Limb (tissue), 2 donors: ENCODE data around the gene SELENOP.
A peak's percentile ranks its signal among the peaks of the same experiment; 100 is the strongest.
"Not testable (repeated sequence)": the region's sequence is repeated elsewhere in the genome, so short reads cannot be mapped to it uniquely, and the experiment has no call there.

Source experiments
- DNase-seq, 2 donors: peaks; one replicate each; pipeline ENCODE4 v3.0.0-alpha.2; 2016; ENCODE audit errors: extremely low spot score in 2 of 2

The SELENOP gene

DNA sequence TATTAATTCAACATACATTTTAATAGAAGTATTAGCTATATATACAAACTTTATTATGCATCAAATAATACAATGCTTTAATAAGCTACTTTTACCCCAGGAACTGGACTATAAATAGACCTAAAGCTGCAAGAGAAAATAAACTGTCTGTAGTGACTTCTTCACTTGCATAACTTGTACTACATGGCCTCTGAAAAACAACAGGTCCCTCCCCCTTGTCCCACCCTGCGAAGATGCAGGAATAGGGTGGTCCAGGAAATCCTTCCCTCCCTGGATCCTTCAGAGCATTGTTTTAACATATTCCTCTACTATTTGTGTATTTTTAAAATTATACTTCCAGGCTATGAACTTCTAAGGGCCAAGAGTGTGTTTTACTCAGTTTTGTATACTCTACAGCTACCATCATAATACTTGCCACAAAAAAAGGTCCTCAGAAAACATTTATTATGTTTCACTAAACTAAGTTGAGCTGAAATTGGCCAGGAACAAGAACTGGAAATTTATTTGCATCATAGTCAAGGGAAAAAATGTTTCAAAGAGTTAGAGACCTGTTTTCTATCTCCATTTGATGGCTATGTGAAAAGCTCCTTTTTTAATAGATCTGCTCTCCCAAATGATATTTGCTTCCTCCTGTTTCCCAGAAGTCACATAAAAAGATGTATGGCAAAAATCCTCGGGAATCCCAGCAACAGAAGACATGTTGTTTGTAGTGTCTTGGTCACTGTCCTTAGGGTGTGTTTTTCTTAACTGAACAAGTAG lies 15.2 kb upstream of the SELENOP start:
- no peak for DNase-seq

DNA sequence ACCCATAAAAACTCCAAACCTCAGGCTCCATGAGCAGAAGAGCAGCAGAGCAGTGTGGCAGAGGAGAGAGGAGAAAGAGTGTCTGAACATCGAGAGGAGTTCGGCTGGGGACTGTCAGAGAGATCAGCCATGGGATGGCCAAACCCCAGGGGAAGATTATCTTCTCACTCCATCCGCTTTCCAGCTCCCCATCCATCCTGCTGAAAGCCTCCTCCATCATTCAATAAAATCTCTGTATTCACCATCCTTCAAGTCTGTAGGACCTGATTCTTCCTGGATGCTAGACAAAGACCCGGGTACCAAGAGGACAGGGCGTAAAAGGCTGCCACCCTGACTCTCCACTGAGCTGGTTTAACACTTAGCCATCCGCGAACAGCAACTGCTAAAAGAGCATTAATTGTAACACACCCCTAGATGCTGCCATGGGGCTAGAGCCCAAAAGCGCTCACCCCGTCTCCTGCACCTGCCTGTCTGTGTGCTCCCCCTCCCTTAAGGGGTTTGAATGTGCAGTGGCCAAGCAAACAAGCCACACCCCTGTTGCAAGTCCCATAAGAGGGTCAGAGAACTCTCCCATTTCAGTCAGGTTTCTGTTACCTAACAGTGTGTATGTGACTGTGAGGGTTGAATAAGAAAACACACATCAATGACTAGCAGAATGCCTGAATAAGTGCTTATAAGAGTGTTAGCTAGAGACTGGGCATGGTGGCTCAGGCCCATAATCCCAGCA lies 13.9 kb upstream of the SELENOP start:
- DNase-seq, result no peak

DNA sequence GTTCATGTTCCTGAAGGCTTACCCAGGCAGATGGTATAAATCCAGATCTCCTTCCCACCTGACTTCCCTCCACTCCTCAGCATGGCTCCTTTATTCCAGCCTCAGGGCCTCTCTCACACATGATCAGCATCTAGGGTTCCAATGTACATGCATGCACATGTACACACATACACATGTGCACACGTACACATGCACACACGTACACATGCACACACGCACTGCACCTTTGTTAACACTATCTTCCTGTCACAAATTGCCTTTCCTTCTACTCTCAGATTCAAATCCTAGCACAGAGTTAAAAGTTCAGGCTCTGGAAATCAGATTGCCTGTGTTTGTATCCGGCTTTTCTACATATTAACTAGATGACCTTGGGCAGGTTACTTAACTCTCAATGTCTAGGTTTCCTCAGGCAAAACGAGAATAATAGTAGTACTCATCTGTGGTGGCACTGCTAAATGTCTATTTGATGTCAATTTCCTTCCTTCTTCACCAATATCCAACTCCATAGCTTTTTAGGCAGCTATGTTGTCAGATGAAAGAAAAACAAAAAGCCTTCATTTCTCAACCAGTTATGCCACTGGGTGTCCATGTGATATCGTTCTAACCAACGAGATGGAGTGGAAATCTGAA lies 12.8 kb upstream of the SELENOP start:
- no peak for DNase-seq

DNA sequence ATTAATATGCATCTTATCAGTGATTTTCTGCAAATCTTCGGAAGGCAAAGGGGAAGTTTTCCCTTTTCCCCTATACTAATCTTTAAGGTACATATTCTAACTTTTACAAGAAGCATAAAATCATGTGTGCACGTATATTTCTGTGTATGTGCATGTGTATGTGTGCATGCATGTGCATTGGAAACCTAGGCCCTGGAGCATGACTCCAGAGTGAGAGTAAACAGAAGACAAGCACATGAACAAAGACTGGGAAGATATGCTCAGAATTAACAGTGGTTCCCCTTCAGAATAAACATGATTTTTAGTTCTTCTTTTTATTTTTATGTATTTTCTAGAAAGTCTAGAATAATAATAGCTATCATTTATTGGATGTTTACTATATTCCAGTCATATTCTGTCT lies 10.9 kb upstream of the SELENOP start:
- DNase-seq, result no peak

GRCh38 chr5:42819745-42820144 lies 8.1 kb upstream of the SELENOP start:
- no peak for DNase-seq

DNA sequence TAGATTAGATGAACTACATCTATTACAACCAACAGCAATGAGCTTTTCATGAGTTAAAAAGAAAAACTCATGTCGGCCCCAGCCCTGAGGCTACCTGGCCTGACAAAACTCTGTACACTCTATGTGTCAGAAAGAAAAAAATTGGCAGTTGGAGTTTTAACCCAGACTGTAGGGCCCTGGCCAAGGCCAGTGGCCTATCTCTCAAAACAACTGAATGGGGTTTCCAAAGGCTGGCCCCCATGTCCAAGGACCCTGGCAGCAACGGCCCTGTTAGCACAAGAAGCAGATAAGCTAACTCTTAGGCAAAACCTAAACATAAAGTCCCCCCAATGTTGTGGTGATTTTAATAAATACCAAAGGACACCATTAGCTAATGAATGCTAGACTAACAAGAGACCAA lies 4.9 kb upstream of the SELENOP start:
- not testable (repeated sequence) for DNase-seq

GRCh38 chr5:42813533-42813932 lies 1.8 kb upstream of the SELENOP start:
- peak in 1 of 2 donors; percentile 40 for DNase-seq

DNA sequence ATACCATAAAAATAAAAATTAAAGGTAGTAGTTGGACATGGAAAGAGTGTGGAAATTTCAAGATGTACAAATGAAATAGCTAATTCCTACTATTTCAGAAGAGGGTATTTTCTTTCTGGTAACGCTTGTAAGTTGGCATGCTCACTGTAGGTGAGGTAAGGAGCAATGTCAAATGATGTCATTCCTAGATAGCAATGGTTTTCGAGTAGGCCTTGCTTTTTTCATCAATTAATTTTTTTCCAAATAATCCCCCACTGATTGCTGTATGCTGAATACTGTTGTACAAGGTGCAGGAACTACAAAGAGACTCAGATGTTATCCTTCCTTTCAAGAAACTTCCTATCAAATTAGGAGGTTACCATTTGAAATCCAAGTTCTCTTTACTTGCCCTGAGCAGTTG lies 928 bp upstream of the SELENOP start:
- DNase-seq, result no peak

DNA sequence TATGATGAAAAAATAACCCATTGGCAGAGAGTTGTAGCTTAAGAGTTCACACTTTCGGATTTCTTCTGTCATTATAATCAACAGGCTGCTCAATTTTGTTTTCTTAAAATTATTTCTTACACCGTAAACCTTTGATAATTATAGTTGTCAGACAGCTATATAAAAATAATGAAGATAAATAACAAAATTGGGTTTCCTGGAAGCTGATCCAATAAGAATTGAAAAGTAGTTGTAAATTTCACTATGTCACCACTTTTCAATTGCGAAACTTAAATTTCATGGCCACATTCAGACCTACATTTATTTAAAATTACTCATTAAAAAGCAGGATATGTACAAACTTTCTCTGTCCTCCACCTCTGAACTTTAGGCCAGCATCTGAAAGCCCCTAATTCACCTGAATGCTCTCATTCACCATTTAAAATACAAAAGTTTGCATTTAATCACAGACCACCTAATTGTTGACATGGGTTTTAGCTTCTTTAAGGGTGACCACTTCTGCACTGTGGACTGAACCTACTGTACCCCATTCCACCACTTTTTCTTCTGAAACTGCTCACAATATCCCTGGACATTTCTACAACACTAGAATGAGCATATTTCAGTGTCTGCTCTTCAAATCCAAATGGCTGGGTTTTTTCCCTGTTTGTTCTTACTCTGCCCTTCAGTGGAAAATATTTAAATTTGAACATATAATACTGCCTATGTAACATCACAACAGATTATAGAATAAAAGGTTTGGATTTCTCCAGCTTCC lies 680 bp downstream of the SELENOP start:
- DNase-seq, result no peak

DNA sequence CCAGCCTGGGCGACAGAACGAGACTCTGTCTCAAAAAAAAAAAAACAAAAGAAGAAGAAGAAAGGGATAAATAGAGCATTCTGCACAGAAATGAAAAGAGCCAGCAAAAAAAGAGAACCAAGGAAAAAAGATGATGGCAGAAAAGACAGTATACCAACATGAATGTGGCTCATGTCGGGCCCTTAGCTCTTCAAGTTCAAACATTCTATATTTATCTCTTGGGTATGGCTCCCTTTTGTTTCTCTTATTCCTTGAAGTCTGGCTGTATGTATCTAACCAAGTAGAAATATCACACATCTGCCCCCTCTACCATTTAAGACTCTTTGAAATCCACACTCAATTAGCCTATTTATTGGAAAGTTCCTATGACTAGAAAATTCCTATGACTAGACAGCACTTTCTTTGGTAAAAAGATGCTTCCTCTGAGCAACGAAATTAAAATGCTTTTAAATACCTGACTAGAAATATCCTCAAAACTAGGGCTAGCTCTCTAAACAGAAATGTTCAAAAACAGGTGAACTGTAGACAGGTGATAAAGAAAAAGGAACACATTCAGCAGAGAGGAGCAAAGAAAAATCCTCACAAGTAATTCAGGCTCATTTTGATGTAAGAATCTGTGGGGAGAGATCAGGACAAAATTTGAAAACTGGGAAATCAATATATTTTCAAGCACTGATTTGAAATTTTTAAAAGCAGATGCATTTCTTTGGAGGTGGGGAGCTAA lies 2.6 kb downstream of the SELENOP start:
- DNase-seq, result no peak

- no peak for DNase-seq
Measured at GRCh38 chr5:42807722-42808447, 3.8 kb downstream of the SELENOP start.

GRCh38 chr5:42806701-42807262 lies 4.9 kb downstream of the SELENOP start:
- DNase-seq, result no peak

DNA sequence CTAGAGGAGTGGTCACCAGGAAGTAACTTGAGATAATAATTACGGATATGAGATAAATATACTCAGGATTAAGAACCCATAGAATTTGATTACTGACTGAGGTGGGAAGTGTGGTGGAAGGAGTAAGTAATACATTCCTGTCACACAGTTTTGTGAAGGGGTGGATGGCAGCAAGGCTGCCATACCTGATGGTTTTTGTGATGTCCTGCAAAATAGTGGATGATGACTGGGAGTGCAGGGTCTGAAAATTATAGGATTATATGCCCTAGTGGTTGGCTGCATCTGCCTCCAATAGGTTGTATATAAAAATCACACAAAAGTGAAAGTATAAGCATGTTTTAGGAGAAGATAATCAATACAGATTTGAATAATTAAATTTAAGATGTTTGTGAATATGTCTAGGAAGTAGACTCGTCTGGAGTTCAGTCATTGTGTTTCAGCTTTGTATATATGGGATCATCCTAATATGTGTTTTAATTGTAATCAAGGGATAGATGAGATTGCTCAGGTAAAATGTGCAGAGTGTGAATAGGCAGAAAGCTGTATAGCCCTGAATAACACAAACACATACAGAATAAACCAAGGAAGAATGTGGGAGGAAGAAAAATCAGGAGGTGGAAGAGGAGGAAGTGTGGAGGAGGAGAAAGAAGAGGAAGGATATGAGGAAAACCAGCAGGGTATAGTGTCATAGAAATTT lies 5.5 kb downstream of the SELENOP start:
- DNase-seq, result no peak

GRCh38 chr5:42804717-42805339 lies 6.9 kb downstream of the SELENOP start:
- no peak for DNase-seq

DNA sequence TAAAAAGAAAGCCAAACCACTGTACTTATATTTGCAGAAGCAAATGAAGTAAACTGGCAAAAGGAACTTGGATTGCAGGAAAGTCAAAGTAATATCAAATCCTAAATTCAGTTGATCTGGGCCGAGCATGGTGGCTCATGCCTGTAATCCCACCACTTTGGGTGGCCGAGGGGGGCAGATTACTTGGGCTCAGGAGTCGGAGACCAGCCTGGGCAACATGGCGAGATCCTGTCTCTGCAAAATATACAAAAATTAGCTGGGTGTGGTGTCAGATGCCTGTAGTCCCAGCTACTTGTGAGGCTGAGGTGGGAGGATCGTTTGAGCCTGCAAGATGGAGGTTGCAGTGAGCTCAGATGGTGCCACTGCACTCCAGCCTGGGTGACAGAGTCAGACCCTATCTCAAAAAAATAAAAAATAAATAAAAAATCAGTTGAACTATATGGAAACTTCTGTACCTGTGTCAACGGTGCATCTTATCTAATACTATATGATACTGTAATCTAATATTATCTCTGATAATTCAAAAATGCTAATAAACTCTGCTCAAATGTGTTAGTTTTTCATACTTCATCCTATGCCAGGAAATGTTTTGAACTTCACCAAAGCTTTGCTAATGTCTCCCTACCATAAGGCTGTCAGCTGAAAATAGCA lies 10.1 kb downstream of the SELENOP start:
- DNase-seq, result no peak

DNA sequence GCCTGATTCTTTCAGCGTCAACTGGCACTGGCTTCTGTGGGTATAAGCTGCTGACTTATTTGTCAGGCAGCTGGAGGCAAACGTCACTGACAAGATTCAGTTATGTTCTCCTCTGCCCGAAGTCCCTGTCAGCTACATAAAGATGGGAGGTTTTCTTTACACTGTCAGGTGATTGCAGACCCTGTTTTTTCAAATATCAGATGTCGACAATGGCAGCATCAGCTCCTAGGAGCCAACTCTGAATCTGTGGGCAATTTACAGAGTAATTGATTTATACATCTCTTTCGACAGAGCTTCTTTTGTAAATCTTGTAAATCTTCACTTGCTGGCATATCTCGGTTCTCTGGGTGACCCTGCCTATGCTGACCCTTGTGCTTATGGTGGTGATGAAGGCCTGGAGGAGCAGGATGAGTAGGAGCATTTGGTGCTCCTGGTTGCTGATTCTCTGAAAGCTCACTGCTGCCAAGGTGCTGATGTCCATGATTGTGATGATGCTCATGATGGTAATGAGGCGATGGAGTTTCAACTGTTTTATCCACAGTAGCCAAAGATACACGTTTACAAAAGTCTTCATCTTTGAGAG lies 10.9 kb downstream of the SELENOP start:
- DNase-seq, result no peak

DNA sequence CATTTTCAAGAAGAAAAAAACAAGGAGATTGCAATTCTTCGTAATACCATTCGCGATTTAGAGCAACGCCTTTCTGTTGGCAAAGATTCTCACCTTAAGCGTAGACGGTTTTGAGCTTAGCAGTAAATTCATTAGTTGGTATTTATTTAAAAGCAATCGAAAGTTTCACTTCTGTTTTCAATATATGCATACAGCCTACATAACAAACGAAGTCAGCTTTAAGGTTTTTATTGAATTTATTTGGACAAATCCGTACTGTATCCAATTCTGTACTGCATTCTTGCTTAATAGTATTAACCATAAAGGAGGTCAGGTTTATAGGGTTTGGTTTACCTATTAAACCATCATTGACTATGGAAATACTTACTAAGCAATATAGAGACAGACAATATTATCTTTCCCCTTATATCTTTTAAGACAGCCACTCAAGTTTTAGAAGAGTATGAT lies 12.0 kb downstream of the SELENOP start:
- no peak for DNase-seq

DNA sequence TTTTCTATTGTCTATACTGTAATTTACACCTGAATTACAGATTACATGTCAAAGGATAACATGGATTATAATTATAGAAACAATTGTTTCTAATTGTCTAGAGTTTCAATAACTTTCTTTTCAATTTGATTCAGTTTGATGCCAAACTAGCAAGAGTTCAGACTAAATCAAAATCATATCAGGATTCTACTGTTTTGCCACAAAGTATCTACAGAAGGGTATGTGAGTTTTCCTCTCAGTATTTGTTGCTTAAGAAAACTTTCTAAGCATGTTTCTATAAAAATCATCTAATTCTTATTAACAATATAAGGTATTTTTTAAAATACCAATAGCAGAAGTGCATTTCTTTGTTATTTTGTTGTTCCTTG lies 12.5 kb downstream of the SELENOP start:
- DNase-seq, result no peak
